ENCODE results near the gene ALLC. TPM values are rescaled to one million over a fixed set of nuclear protein-coding genes. Genes with fewer than 3 reads are reported as not detected.

ALLC gene
- total RNA-seq, 2 experiments from 2014 or later: not detected

DNA sequence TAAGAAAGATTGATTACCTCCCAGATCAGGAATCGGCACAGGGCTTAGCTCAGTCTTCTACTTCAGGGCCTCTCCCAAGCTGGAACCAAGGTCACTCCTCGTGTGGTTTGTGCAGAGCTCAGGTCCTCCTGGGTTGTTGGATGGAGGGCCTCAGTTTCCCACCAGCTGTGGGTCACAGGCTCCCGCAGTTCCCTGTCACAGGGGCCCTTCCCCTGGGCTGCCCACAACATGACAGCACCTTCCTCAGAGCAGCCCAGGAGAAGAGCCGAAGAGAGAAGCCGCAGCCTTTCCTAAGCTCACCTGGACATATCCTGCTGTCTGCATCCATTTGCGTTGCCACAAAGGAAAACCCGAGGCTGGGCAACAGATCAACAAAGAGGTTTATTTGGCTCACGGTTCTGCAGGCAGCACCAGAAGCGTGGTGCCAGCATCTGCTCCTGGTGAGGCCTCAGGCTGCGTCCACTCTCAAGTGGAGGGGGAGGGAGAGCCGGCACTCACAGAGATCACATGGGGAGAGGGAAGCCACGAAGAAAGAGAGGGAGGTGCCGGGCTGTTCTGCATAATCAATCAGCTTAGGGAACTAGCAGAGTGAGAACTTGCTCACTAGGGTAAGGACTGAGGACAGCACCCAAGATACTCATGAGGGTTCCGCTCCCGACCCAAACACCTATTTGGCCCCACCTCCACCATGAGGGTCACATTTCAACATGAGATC lies 13.0 kb upstream of the ALLC start:
- no peaks in the 10 kb centered on the region for H3K4me1 Mint-ChIP-seq
- ChIA-PET CTCF (interaction anchor here (0.6 to 1.4 kb wide), 3 partner anchors 16 to 221 kb away, joined by 3 to 4 read pairs (median 4); no protein-coding TSS in a partner anchor), POLR2A (interaction anchor here (0.5 kb wide), 1 partner anchor 62 kb away, joined by 12 read pairs; no protein-coding TSS in a partner anchor)
- ATAC-seq (no peak), DNase-seq (no peak)
- H3K27ac Mint-ChIP-seq: no peak overlapping the region
- intact Hi-C loops (cut with DNase I, micrococcal nuclease): no loop called here
- no peak overlapping the region for H3K4me3 Mint-ChIP-seq
- H3K36me3 Mint-ChIP-seq (ENCODE audit: low read depth): no peaks in the 10 kb centered on the region
- no peaks in the 10 kb centered on the region for H3K9me3 Mint-ChIP-seq (ENCODE audit: low read depth)
- no peaks in the 10 kb centered on the region for H3K27me3 Mint-ChIP-seq

DNA sequence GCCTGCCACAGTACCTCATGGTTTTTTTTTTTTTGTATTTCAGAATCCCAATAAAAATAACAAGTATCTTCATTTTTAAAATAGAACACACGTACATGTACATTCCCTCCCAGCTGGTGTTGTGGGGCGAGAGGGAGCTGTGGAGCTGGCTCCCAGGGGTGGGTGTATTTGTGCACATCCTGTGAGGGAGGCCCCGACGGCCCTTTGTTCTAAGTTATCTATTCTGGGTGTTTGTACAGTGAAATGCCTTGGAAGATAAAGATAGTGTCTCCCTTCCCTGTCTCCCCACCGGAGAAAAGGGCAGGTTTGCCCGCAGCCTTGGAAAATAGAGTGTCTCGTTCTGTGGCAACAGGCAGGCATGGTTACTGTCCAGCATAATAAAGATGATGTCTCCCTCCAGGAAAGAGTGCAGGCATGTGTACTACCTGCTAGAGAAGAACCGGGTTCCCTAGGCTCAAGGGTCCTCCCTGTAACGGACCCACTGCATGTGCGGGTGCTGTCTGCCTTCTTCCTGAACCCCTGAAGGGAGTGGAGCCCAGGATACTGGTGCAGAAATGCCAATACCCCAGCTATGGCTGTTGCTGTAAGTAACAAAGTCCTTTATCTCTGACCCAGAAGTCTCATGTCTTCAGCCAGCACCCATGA lies 12.1 kb upstream of the ALLC start:
- DNase-seq (no peak), ATAC-seq (no peak)
- POLR2A ChIA-PET: no interaction called here
- Mint-ChIP-seq H3K27me3 (no peaks in the 10 kb centered on the region), H3K4me3 (no peak overlapping the region), H3K27ac (no peak overlapping the region), H3K36me3 (ENCODE audit: low read depth) (no peaks in the 10 kb centered on the region), H3K4me1 (peaks cover 2% of the 10 kb centered on the region), H3K9me3 (ENCODE audit: low read depth) (no peaks in the 10 kb centered on the region)
- CTCF ChIA-PET: interaction anchor here (1.4 kb wide), 1 partner anchor 17 kb away, joined by 4 read pairs; no protein-coding TSS in a partner anchor
- intact Hi-C loops (cut with DNase I, micrococcal nuclease): no loop called here

DNA sequence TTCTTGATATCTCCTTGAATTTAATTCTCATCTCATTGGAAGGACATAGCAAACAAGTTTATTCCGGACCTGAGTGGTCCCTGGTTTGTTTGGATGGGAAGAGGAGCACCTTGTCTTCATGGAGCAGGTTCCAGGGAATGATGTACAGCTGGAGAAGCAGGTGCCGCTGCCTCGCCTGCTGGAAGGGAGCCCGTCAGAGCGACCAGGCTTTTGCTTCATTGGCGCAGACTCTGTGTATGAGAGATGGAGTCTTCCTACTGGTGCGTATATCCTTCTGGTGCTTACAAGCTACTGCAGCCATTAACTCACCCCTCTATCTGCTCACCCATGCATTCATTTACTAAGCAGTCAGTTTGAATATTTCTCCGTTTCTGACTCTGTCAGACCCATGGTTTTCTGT lies 11.6 kb upstream of the ALLC start:
- Mint-ChIP-seq H3K4me3 (no peak overlapping the region), H3K36me3 (ENCODE audit: low read depth) (no peaks in the 10 kb centered on the region), H3K27ac (no peak overlapping the region), H3K4me1 (peaks cover 7% of the 10 kb centered on the region), H3K27me3 (no peaks in the 10 kb centered on the region), H3K9me3 (ENCODE audit: low read depth) (no peaks in the 10 kb centered on the region)
- ChIA-PET CTCF (no interaction called here), POLR2A (no interaction called here)
- no peak for ATAC-seq
- intact Hi-C loops (cut with DNase I, micrococcal nuclease): no loop called here
- no peak for DNase-seq

DNA sequence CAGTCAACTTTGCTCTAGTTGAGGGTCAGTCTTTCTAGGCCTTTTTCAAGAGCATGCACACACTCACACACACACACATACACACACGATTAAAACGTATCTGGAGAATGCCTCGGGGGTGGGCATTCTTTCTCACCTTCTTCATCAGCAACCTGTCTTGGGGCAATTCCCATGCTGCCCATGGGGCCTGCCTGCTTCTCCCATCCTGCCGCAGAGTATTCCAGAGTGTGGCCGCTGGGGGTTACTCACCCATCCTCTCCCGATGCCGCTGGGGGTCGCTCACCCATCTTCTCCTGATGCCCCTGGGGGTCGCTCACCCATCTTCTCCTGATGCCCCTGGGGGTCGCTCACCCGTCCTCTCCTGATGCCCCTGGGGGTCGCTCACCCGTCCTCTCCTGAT lies 10.8 kb upstream of the ALLC start:
- H3K36me3 Mint-ChIP-seq (ENCODE audit: low read depth): no peaks in the 10 kb centered on the region
- H3K4me1 Mint-ChIP-seq: peaks cover 14% of the 10 kb centered on the region
- no peaks in the 10 kb centered on the region for H3K27me3 Mint-ChIP-seq
- no peak for ATAC-seq
- H3K27ac Mint-ChIP-seq: no peak overlapping the region
- H3K4me3 Mint-ChIP-seq: no peak overlapping the region
- ChIA-PET POLR2A (no interaction called here), CTCF (no interaction called here)
- intact Hi-C loops (cut with DNase I, micrococcal nuclease): no loop called here
- no peak for DNase-seq
- no peaks in the 10 kb centered on the region for H3K9me3 Mint-ChIP-seq (ENCODE audit: low read depth)

DNA sequence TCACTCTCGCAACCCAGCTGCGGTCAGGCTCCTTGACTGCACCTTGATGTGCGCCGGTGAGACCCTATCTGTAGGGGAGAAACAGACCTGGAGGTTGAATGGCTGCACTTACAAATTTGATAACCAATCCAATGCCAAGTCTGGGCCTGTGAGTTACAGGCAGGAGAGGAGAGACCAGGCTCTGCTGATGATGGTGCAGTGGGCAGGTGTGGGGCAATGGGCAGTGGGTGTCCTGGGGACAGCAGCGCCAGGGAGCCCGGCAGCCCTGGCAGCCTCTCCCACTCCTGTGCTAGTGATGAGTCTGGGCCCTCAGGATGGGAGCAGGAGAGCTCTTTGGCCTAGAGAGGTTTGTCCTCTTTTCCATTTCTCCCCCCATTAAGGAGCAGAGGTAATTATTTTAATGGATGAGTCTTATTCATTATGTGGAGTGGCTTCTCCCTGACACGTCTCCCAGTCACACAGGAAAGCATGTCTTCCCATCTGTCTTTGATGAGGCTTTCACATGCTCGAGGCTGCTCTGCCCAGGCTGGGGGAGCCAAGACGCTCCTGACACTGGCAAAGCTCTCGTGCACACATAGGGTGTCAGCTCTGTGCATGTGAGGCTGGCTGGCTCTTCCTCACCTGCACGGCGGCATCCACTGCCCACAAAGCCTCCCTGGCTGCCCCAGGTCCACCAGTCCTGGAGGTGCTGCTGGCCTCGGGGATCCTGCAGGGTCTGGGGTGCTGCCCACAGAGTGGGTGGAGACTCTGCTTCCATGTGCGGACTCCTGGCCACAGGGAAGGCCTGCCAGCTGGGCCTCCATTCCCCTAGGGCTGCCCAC lies 10.0 kb upstream of the ALLC start:
- Mint-ChIP-seq H3K27ac (no peak overlapping the region), H3K9me3 (ENCODE audit: low read depth) (no peaks in the 10 kb centered on the region), H3K4me3 (no peak overlapping the region), H3K36me3 (ENCODE audit: low read depth) (no peaks in the 10 kb centered on the region), H3K27me3 (no peaks in the 10 kb centered on the region), H3K4me1 (peaks cover 14% of the 10 kb centered on the region)
- DNase-seq (no peak), ATAC-seq (no peak)
- POLR2A ChIA-PET: no interaction called here
- CTCF ChIA-PET: interaction anchor here (0.5 kb wide), 1 partner anchor 282 kb away, joined by 3 read pairs; no protein-coding TSS in a partner anchor
- intact Hi-C loops (cut with DNase I, micrococcal nuclease): no loop called here

DNA sequence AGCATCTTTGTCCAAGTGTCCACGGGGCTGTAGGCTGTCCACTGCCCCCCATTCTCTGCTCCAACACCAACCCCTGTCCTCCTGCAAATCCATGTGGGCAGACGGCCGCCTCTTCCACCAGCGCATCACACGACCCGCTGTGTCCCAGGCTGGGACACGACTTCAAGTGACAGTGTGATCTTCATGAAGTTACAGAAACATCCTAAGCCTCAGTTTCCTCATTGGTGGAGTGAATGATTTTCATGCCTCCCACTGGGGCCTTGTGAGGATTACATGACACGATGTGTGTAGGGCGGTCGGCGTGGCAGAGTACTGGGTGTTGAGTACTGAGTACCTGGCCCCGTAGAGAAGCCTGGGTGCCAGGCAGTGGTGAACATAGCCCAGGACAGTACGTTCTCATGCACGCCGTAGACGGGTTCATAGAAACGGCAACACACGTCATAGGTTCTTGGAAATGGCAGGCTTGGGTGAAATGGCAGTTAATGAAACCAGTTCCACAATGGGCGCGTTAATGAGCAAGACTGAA lies 9.3 kb upstream of the ALLC start:
- ChIA-PET POLR2A (no interaction called here), CTCF (interaction anchor here (0.5 to 1.0 kb wide), 2 partner anchors 225 to 282 kb away, joined by 3 read pairs; no protein-coding TSS in a partner anchor)
- ATAC-seq: no peak
- no peaks in the 10 kb centered on the region for H3K36me3 Mint-ChIP-seq (ENCODE audit: low read depth)
- no peak overlapping the region for H3K27ac Mint-ChIP-seq
- H3K4me1 Mint-ChIP-seq: peaks cover 14% of the 10 kb centered on the region
- no peaks in the 10 kb centered on the region for H3K9me3 Mint-ChIP-seq (ENCODE audit: low read depth)
- no peak for DNase-seq
- H3K27me3 Mint-ChIP-seq: no peaks in the 10 kb centered on the region
- H3K4me3 Mint-ChIP-seq: no peak overlapping the region
- intact Hi-C loops (cut with DNase I, micrococcal nuclease): no loop called here

DNA sequence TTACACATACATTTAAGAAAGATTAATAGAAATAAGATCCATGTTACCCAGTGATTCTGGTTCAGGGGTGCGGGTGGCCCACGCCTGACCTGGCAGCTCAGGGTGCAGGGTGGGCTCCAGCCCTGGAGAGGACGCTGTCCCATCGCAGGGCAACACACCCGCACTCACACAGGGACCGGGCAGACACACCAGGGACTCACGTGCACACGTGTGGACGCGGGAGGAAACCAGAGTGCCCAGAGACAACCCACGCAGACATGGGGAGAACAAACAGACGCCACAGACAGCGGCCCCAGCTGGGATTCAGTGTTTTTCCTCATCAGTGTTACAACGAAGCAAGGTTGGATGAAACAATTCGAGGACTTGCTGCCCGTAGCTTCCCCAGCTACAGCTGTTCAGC lies 8.4 kb upstream of the ALLC start:
- H3K27ac Mint-ChIP-seq: no peak overlapping the region
- peaks cover 14% of the 10 kb centered on the region for H3K4me1 Mint-ChIP-seq
- intact Hi-C loops (cut with DNase I, micrococcal nuclease): no loop called here
- DNase-seq (no peak), ATAC-seq (no peak)
- ChIA-PET POLR2A (interaction anchor here (1.1 kb wide), 1 partner anchor 208 kb away, joined by 3 read pairs; no protein-coding TSS in a partner anchor), CTCF (interaction anchor here (1.0 to 1.6 kb wide), 2 partner anchors 188 to 226 kb away, joined by 3 to 4 read pairs; no protein-coding TSS in a partner anchor)
- H3K36me3 Mint-ChIP-seq (ENCODE audit: low read depth): no peaks in the 10 kb centered on the region
- no peak overlapping the region for H3K4me3 Mint-ChIP-seq
- H3K27me3 Mint-ChIP-seq: no peaks in the 10 kb centered on the region
- H3K9me3 Mint-ChIP-seq (ENCODE audit: low read depth): no peaks in the 10 kb centered on the region

DNA sequence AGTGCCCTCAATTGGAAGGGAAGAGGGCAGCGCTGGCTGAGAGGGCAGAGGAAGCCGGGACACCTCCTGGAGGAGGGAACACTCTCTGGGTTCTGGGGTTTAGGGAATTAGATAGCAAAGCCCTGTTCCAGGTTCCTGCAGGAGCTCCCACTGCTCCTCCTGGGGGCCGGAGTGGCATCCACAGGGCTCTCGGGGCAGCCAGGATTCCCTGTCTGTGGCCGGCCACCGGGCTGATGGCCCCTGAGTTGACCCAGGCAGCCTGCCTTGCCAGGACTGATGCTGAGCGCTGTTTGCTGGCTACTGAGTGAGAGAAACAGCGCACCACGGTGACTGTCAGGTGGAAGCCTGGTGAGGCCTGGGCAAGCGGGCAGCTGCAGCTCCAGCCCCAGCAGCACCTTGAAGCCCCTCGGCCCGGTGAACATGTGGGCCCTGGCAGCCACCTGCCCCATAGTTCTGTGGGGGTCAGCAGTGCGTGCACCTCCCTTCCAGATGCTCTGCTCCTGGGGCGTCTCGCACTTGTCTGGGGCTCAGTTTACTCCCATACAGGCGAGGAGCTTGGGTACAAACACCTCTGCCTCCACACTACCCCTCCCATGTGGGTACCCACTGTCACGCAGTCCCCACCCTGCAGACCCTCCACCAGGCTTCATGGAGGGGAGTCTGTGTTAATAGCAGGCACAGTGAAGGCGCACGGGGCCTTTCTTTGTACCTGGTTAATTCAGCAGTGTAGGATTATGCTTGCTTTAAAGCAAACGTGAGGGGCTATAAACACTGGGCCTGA lies 7.7 kb upstream of the ALLC start:
- no peaks in the 10 kb centered on the region for H3K27me3 Mint-ChIP-seq
- H3K36me3 Mint-ChIP-seq (ENCODE audit: low read depth): no peaks in the 10 kb centered on the region
- CTCF ChIA-PET: interaction anchor here (0.6 to 2.7 kb wide), 5 partner anchors 11 to 228 kb away, joined by 3 to 18 read pairs (median 4); no protein-coding TSS in a partner anchor
- no peak for DNase-seq
- POLR2A ChIA-PET: interaction anchor here (1.1 kb wide), 1 partner anchor 208 kb away, joined by 3 read pairs; no protein-coding TSS in a partner anchor
- no peak overlapping the region for H3K4me3 Mint-ChIP-seq
- H3K27ac Mint-ChIP-seq: peak overlapping the region; percentile 77
- intact Hi-C loops (cut with DNase I, micrococcal nuclease): loop anchor here (2.0 to 5.0 kb wide), 5 partner anchors 73 to 1763 kb away; partner anchors contain the start of genes ADI1 (in 1 of the 2), EIPR1 (in 1 of the 2) and RPS7 (in 1 of the 2)
- no peak for ATAC-seq
- peaks cover 14% of the 10 kb centered on the region for H3K4me1 Mint-ChIP-seq
- no peaks in the 10 kb centered on the region for H3K9me3 Mint-ChIP-seq (ENCODE audit: low read depth)

DNA sequence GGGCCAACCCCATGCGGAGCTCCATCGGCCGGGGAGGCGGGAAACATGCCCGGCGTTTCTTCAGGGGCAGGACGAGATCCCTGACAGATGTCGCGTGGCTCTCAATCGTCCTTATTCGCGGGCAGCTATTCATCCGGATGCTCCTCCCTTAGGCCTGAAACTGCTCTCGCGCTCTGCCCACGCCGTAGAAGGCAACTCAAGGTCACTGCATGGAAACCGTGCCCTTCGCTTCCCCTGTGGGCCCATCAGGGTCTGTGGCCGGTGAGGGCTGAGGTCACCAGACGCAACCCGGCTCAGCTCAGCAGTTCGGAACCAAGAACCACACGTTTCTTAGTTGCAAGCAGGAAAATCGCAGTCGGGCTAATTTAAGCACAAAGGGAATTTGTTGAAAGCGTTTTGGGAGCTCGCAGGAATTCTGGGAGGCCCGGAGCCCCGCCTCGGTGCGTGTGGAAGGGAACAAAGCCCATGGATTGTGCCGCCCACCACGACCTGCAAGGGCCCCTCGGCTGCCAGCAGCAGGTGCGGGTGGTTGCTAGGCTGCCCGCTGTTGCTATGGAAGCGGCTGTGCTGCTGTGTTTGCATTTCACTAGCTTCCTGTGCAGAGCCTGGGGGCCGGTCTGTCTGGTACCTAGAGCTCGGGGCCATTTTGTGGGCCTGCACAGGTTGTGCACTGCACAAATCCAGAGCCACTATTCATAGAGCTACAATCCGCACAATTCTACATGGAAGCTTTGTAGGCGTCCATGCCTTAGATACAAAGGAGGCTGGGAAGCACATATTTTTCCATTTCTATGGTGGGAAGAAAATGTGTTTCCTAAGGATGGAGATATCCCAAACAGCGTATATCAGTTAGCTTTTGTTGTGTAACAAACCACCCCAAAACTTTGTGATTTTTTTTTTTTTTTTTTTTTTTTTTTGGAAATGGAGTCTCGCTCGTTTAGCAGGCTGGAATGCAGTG lies 6.0 kb upstream of the ALLC start:
- Mint-ChIP-seq H3K27me3 (no peaks in the 10 kb centered on the region), H3K27ac (peak overlapping the region; percentile 91), H3K4me1 (peaks cover 14% of the 10 kb centered on the region), H3K4me3 (peak overlapping the region; percentile 72), H3K9me3 (ENCODE audit: low read depth) (no peaks in the 10 kb centered on the region), H3K36me3 (ENCODE audit: low read depth) (no peaks in the 10 kb centered on the region)
- intact Hi-C loops (cut with DNase I, micrococcal nuclease): loop anchor here (1.0 to 5.0 kb wide), 12 partner anchors 75 to 1765 kb away; partner anchors contain the start of genes ADI1 (in 2 of the 2), RNASEH1 (in 2 of the 2), RPS7 (in 2 of the 2) and EIPR1 (in 1 of the 2)
- CTCF ChIA-PET: interaction anchor here (0.6 to 2.7 kb wide), 18 partner anchors 9 to 1532 kb away, joined by 3 to 18 read pairs (median 4); partner anchors contain the start of genes RNASEH1 and RPS7
- DNase-seq: peak; percentile 86
- ATAC-seq: peak; percentile 81
- POLR2A ChIA-PET: interaction anchor here (0.6 to 2.1 kb wide), 5 partner anchors 46 to 964 kb away, joined by 3 to 10 read pairs (median 5); partner anchors contain the start of gene RNASEH1
